ENCODE data around the gene ZFYVE26. TPM values are rescaled to one million over a fixed set of nuclear protein-coding genes. Genes with fewer than 3 reads are reported as not detected.
"Not testable (repeated sequence)": the region's sequence is repeated elsewhere in the genome, so short reads cannot be mapped to it uniquely, and the experiment has no call there.

The ZFYVE26 gene
- total and polyA plus RNA-seq, 2 of the 8 experiments (the other 6 are each of a cell fraction or from before 2014, with no cell fraction given), result 13.0 to 23.3 TPM

GRCh38 chr14:67703997-67704396 lies 112.4 kb downstream of the ZFYVE26 start (continued):
- TF ChIP-seq PHF8 (conservative IDR thresholded peaks at IDR 0.05; ENCODE audit: low read depth, low read length) (no peak), CHD1 (IDR thresholded peaks at IDR 0.05; ENCODE audit: low read depth, low read length) (no peak), BCL11A (IDR thresholded peaks at IDR 0.05; ENCODE audit: low read depth in 2 of 2, low read length in 2 of 2) (no peak)

GRCh38 chr14:67701492-67701891 lies 114.9 kb downstream of the ZFYVE26 start, which contains the start of gene RDH12:
TSS of gene RDH12 (plus strand) at chr14:67701886. CDS start at chr14:67722643, 20,757 bp downstream.
- H3K23ac ChIP-seq (ENCODE audit: insufficient read length); FAIRE-seq; H3K79me1 ChIP-seq (ENCODE audit: low read depth, low read length); H4K91ac ChIP-seq (replicated peaks; ENCODE audit: insufficient read length, low read length); H3K4me1 ChIP-seq (replicated peaks in 1 of 4; ENCODE audit: control insufficient read depth in 3 of 4, insufficient read depth in 4 of 4, low read length in 3 of 4); H3K23me2 ChIP-seq (ENCODE audit: low read depth, low read length); H2BK15ac ChIP-seq (ENCODE audit: low read length); H2BK12ac ChIP-seq (ENCODE audit: low read depth, low read length); H3K79me2 ChIP-seq (ENCODE audit: control insufficient read depth in 1 of 2, insufficient read depth in 2 of 2, low read length in 2 of 2); H4K20me1 ChIP-seq (replicated peaks in 1 of 2; ENCODE audit: control insufficient read depth in 1 of 2, insufficient read depth in 2 of 2, low read length in 2 of 2); H3K36me3 ChIP-seq (ENCODE audit: control insufficient read depth in 2 of 4, insufficient read depth in 4 of 4, low read length in 3 of 4); H4K8ac ChIP-seq (ENCODE audit: extremely low read depth, insufficient read depth, low read length); H3K27me3 ChIP-seq (replicated peaks in 1 of 4; ENCODE audit: control insufficient read depth in 3 of 4, extremely low read depth in 1 of 4, insufficient read depth in 3 of 4, low read length in 3 of 4); H3K4me2 ChIP-seq (ENCODE audit: insufficient read depth in 1 of 2, low read depth in 2 of 2, low read length in 2 of 2); H2BK20ac ChIP-seq (ENCODE audit: low read length); H3K4me3 ChIP-seq (ENCODE audit: extremely low read depth in 1 of 4, insufficient read depth in 2 of 4, low read depth in 3 of 4, low read length in 4 of 4); H3K56ac ChIP-seq (replicated peaks; ENCODE audit: insufficient read length, low read depth, low read length); DNase-seq (ENCODE audit: low read depth in 1 of 2, low spot score in 2 of 2); H3K9me3 ChIP-seq (ENCODE audit: insufficient read depth in 2 of 2, low read depth in 1 of 2, low read length in 1 of 2); H2AFZ ChIP-seq (ENCODE audit: low read length); H2BK120ac ChIP-seq (replicated peaks; ENCODE audit: low read depth, low read length); H3K14ac ChIP-seq (ENCODE audit: insufficient read length); H3K9ac ChIP-seq (replicated peaks in 1 of 4; ENCODE audit: extremely low read depth in 1 of 4, low read depth in 3 of 4, low read length in 3 of 4); H3K4ac ChIP-seq (replicated peaks; ENCODE audit: insufficient read length, low read depth, low read length); H2AK5ac ChIP-seq (ENCODE audit: low read depth, low read length); H2BK5ac ChIP-seq (ENCODE audit: low read depth, low read length); H3K27ac ChIP-seq (ENCODE audit: low read depth, low read length); H4K5ac ChIP-seq (ENCODE audit: insufficient read length, low read depth, low read length); H3K18ac ChIP-seq (ENCODE audit: extremely low read depth, low read length): not testable (repeated sequence)
- ChIA-PET POLR2A (ENCODE audit: partially characterized antibody) (interaction anchor here (1.4 to 1.8 kb wide), 2 partner anchors 9 to 81 kb away, joined by 3 to 6 read pairs; partner anchors contain the start of gene ARG2), CTCF (ENCODE audit: partially characterized antibody) (interaction anchor here (0.9 to 6.7 kb wide), 5 partner anchors 13 to 117 kb away, joined by 3 to 147 read pairs (median 24); no protein-coding TSS in a partner anchor)
- 91% methylated on average over 8 of the region's 8 CpGs; no CpG with 5 or more reads in 1 of the 2 experiments for WGBS, 2 experiments (ENCODE audit: extremely low coverage in 1 of 2, insufficient coverage in 1 of 2, insufficient read length in 1 of 2, insufficient replicate concordance in 2 of 2, low coverage in 1 of 2, low lambda C conversion rate in 2 of 2, missing lambda C conversion rate in 1 of 2)

All from H1 (cell line).